WERI-Rb-1 (cell line): ENCODE data around the gene UMPS.

Experiments
- DNase-seq: peaks from one replicate; pipeline ENCODE4 v3.0.0-alpha.2; 2020
- H3K27ac ChIP-seq: fragments of 250-450 bp; sonication (Bioruptor Pico); 2 replicates; pipeline ENCODE4 v1.5.1; 2020; ENCODE audit warnings: mild to moderate bottlenecking, moderate library complexity
- H3K27me3 ChIP-seq: fragments of 250-450 bp; sonication (Bioruptor Pico); 2 replicates; pipeline ENCODE4 v1.5.1; 2021; ENCODE audit warnings: mild to moderate bottlenecking, low read depth, moderate library complexity; ENCODE audit not compliant: insufficient read depth, severe bottlenecking
- H3K36me3 ChIP-seq: fragments of 250-450 bp; sonication (Bioruptor Pico); 2 replicates; pipeline ENCODE4 v1.5.1; 2020; ENCODE audit warnings: mild to moderate bottlenecking, moderate library complexity
- H3K4me3 ChIP-seq: 2 replicates; pipeline ENCODE4 v1.5.1; 2011; ENCODE audit warnings: low read depth, mild to moderate bottlenecking, control low read depth, low read length
- H3K9me3 ChIP-seq: fragments of 250-450 bp; sonication (Bioruptor Pico); 2 replicates; pipeline ENCODE4 v1.5.1; 2021; ENCODE audit warnings: mild to moderate bottlenecking, moderate library complexity; ENCODE audit not compliant: severe bottlenecking
- CTCF ChIP-seq: IDR thresholded peaks from 2 replicates; pipeline ENCODE4 v1.5.1; 2011; ENCODE audit warnings: low read depth, mild to moderate bottlenecking, control low read depth, inconsistent platforms, low read length

UMPS gene

GRCh38 chr3:124758851-124759635 is 28.8 kb downstream of the UMPS start:
- DNase-seq = no peak
- H3K9me3 ChIP-seq = no peaks in the 10 kb centered on the region
- no peaks in the 10 kb centered on the region for H3K36me3 ChIP-seq
- no peak for TF ChIP-seq CTCF
- H3K4me3 ChIP-seq = no peak overlapping the region
- H3K27ac ChIP-seq = no peak overlapping the region
- no peaks in the 10 kb centered on the region for H3K27me3 ChIP-seq

DNA sequence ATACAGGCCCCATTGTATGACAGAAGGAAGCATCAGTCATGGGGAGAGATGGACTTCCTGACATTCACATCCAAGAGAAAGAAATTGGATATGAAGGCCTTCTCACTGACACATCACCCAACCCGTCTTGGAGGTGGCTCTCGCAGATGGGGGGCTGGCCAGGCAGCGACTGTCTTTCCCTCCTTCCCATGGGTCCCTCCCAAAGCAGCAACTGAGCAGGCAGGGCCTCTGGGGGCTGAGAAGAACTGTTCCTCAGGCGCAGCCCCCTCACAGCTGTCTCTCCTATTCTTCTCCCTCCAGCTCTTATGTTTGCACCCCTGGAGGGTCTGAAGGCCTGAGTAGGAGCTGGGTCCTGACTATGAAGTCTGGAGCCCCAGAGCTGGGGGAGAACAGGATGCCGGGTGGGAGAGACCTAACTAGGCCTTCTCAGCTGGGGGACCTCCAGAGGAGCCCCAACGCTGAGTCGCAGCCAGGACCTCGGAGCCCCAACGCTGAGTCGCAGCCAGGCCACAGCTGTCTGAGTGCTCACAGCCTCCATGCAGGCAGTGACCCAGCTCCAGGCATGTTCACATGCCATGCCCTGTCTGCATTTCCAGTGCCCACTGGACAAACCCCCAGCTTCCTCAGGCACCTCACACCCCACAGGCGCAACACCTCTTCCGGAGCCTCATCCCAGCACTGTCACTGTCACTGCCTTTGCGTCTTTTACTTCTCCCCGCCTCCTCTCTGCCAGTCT is 29.6 kb downstream of the UMPS start:
- Histone ChIP-seq H3K27me3 (no peaks in the 10 kb centered on the region), H3K36me3 (no peaks in the 10 kb centered on the region), H3K9me3 (no peaks in the 10 kb centered on the region), H3K4me3 (no peak overlapping the region), H3K27ac (no peak overlapping the region)
- DNase-seq = no peak
- TF ChIP-seq CTCF = no peak

DNA sequence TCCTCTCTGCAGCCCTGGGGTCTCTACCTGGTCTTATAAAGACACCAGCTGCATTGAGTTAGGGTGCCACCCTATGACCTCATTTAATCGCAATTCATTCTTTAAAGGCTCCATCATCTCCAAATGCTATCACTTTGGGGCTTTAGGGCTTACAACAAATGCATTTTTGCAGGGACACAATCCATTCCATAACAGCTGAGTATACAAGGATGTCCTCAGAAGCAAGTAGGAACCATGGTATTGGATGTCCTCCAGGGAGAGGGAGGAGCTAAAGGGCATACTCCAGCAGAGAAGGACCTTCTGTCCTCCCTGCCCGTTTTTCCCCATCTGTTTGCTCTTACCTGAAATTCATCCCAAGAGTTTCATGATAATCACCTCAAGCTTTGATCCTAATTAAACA is 30.3 kb downstream of the UMPS start:
- no peak for TF ChIP-seq CTCF
- Histone ChIP-seq H3K9me3 (no peaks in the 10 kb centered on the region), H3K27me3 (no peaks in the 10 kb centered on the region), H3K4me3 (no peak overlapping the region), H3K36me3 (no peaks in the 10 kb centered on the region), H3K27ac (no peak overlapping the region)
- no peak for DNase-seq

DNA sequence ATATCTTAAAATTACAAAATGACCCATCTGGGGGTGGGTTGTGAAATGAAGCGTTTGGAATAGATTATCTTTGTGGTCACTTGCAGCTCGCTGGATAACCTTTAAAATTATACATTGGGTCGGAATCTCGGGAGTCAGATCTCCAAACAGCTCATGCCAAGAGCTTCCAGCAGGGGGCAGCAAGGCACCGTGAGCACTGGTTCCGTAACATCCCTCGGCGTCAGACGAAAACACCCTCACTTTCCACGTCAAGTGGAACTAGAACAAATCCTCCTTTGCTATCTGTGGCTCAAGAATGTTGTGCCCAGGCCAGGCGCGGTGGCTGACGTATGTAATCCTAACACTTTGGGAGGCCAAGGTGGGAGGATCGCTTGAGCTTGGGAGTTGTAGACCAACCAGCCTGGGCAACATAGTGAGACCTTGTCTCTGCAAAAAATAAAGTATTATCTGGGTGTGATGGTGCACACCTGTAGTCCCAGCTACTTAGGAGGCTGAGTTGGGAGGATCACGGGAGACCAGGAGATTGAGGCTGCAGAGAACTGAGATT is 31.1 kb downstream of the UMPS start:
- no peaks in the 10 kb centered on the region for H3K9me3 ChIP-seq
- peak; percentile 75 for DNase-seq
- H3K27ac ChIP-seq = no peak overlapping the region
- no peaks in the 10 kb centered on the region for H3K27me3 ChIP-seq
- peak; percentile 89 for TF ChIP-seq CTCF
- no peak overlapping the region for H3K4me3 ChIP-seq
- H3K36me3 ChIP-seq = no peaks in the 10 kb centered on the region

DNA sequence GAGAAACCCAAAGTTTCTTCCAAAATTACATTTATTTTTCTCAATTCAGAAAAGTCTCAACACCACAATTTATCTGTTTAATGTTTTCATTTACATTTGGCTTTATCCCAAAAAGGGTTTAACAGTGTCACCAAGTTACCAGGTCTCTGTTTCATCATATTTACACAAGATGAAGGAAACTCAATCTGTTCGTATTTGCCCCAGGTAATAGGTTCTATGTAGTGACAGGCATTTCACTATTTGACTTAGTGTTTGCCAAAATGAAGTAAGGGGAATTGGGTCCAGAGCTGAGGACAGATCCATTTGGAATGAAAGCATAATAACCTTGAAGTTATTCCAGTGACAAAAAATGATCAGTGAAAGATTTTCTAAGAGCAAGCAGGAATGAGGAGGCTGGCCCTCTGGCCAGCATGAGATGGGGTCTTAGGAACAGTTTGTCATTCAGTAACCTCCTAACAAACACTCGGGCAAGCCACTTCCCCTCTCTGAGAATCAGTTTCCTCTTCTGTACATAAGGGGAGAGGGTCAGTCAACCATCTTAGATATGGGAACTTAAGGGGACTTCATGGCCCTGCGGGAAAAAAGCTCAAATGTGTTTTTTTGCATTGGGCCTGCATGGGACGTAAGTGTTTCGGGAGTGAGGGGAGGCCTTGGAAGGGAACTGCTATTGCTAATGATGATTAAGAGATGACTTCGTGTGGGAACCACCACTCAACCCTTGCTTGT is 31.8 kb downstream of the UMPS start:
- DNase-seq = no peak
- no peak for TF ChIP-seq CTCF
- H3K4me3 ChIP-seq = no peak overlapping the region
- H3K27me3 ChIP-seq = no peaks in the 10 kb centered on the region
- H3K36me3 ChIP-seq = no peaks in the 10 kb centered on the region
- H3K9me3 ChIP-seq = no peaks in the 10 kb centered on the region
- H3K27ac ChIP-seq = no peak overlapping the region
